NOMO-1 treated with dmso at 0.1 percent for 144 hours (cell line): ENCODE data around the gene C1QTNF12.
"Not testable (repeated sequence)": the region's sequence is repeated elsewhere in the genome, so short reads cannot be mapped to it uniquely, and the experiment has no call there.

Experiments used
- DNase-seq: peaks from one replicate; lab custom pipeline; 2025; ENCODE audit not compliant: unreplicated experiment; lab: John Stamatoyannopoulos, UW

Gene C1QTNF12

DNA sequence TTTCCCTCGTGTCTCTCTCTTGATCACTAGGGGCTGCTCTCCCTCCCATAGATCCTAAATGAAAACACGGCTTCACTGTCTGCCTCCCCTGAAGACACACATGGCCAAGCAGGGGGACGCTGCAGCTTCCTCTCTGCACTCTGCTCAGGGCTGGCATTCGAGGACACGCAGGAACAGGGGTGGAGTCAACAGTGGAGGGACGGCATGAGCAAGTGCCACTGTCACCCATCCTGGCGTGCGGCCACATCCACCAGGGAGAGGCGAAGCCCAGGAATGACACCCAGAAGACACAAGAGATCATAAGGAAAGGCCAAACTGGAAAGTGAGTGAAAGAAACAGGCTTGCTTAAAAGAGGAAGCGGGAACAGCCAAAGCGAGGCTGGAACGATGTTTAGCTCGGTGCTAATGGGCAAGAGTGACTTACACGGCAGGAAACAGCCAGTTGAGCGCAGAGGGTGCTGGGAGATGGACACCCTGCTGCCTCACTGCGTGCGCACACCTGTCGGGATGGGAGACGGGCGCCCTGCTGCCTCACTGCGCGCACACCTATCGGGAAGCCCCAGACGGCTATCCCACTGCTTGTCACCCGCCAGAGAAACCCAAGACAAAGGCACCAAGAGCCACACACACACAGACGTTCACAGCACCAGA lies 13.6 kb upstream of the C1QTNF12 start:
- DNase-seq, result peak; percentile 65

DNA sequence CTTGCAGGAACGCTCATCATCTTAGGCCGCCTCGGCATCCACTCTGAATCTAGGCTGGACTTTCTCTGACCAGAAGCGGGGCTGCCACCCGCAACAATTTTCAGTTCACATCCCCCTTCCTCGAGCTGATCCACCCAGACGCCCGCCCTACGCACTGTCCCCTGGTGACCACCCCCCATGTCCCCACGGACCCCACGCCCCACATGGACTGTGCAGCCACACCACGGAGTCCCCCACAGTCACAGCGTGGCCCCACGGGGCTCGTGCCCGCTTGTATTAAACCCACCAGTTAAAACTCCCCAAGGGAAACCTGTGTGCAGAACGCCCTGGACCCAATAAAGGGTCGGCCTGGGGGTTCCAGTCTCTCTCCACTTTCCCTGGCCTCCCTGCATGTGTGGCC lies 13.0 kb upstream of the C1QTNF12 start:
- DNase-seq, result no peak

GRCh38 chr1:1259119-1259488 lies 12.6 kb upstream of the C1QTNF12 start:
- DNase-seq, result no peak

- no peak for DNase-seq
Measured at GRCh38 chr1:1256956-1257871, 10.7 kb upstream of the C1QTNF12 start.

DNA sequence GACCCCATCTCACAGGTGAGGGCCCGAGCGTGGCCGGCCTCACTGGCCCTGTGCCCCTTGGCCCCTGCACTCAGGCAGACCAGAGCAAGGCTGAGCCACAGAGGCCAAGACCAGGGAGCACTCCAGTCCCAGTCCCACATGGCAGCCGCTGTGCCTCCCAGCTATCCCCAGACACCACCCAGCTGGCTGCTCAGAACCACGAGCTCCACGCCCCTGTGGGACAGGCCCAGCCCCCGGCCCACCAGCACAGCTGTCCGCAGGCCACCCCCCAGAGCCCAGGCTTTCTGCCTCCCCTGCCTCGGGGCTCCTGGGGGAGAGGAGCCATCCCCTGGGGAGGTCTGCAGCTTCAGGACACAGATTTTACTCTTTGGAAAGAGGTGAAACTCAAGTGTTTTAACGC lies 9.1 kb upstream of the C1QTNF12 start:
- no peak for DNase-seq

GRCh38 chr1:1255078-1255477 lies 8.6 kb upstream of the C1QTNF12 start:
- DNase-seq, result no peak

GRCh38 chr1:1254667-1254998 lies 8.1 kb upstream of the C1QTNF12 start:
- no peak for DNase-seq

DNA sequence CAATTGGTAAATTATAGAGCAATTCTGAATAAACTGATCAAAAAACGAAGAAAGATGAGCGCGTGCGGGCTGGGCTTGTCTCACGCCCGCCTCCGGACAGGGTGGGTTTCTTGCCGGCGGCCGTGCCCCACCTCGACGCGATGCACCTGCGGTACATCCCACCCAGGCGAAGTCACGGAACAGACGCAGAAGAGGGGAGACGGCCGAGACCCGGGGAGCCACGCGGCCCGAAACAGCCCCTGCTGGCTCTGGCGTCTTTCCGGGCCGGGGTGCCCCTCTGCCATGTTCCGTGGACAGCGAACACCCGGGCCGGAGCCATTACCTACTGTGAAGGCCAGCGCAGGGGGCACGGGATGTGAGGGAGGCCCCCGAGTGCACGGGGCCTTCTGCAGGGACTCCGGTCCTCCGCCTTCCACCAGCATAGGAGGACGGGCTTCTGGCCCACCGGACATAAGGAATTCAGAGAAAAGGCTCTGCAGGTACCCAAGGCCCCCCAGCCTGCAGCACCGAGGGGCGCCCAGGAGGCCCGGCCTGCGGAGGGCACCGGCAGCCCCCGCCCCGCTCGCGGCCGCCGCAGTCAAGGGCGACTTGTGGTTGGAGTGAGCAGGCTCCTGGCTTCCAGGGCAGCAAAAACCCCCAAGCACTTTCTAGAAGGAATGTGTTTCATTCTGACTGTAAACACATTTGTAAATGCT lies 7.6 kb upstream of the C1QTNF12 start:
- DNase-seq, result no peak

GRCh38 chr1:1253314-1253713 lies 6.8 kb upstream of the C1QTNF12 start:
- DNase-seq, result no peak

- DNase-seq, result no peak
Measured at GRCh38 chr1:1250786-1251284, 4.3 kb upstream of the C1QTNF12 start.

DNA sequence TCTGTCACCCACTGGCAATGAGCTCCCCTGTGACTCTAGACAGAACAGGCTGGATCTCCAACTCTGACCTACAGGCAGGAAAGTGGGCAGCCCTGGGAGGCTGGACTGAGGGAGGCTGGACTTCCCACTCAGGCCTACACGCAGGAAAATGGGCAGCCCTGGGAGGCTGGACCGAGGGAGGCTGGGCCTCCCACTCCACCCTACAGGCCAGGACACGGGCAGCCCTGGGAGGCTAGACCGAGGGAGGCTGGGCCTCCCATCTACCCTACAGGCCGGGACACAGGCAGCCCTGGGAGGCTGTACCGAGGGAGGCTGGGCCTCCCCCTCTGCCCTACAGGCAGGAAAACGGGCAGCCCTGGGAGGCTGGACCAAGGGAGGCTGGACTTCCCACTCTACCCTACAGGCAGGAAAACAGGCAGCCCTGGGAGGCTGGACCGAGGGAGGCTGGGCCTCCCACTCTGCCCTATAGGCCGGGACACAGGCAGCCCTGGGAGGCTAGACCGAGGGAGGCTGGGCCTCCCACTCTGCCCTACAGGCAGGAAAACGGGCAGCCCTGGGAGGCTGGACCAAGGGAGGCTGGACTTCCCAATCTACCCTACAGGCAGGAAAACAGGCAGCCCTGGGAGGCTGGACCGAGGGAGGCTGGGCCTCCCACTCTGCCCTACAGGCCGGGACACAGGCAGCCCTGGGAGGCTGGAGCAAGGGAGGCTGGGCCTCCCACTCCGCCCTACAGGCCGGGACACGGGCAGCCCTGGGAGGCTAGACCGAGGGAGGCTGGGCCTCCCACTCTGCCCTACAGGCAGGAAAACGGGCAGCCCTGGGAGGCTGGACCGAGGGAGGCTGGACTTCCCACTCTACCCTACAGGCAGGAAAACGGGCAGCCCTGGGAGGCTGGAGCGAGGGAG lies 1.7 kb upstream of the C1QTNF12 start:
- not testable (repeated sequence) for DNase-seq

GRCh38 chr1:1247341-1247913 lies 905 bp upstream of the C1QTNF12 start:
- no peak for DNase-seq

GRCh38 chr1:1245817-1246576 lies 525 bp downstream of the C1QTNF12 start:
- DNase-seq, result no peak

- no peak for DNase-seq
Measured at GRCh38 chr1:1245178-1245816, 1.2 kb downstream of the C1QTNF12 start.

DNA sequence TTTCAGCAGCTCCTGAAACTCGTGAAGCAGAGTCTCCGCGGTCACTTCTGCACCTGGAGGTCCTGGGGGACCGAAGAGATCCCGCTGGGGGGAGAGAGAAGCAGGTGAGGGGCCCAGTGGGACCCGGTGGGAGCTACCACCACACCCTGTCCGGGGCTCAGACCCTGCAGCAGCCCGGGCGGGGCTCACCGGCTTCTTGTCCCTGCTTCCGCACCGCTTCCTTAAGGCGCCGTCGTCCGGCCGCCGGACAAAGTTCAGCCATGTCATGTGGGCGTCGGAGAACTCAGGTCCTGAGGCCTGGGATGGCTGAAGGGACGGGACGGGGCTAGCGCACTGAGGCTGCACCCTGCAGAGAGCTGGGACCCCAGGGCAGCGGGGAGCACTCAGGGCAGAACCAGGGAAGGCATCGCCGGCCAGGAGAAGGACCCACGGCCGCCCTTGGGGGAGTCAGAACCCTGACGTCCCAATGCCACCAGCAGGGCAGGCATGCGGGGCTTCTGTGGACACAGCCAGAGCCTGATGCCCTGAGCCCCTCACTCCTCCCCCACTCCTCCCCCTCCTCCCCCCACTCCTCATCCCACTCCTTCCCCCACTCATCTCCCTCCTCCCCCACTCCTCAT lies 2.2 kb downstream of the C1QTNF12 start:
- no peak for DNase-seq

DNA sequence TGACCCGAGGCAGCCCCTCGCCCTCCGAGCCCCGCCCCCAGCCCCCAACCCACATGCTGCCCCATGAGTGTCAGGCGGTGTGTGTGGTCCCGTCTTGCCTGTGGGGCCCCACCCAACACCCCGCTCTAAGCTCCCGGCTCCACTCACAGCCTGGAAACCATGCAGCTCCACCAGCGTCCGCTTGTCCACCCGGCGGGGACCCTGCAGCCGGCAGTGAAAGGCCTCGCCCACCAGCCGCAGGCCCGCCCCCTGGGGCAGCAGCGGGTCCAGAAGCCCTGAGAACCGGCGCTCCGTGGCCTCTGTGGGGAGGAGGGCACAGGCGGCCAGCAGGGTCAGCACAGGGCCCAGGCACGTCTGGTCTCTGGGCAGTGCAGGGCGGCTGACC lies 2.7 kb downstream of the C1QTNF12 start:
- no peak for DNase-seq

DNA sequence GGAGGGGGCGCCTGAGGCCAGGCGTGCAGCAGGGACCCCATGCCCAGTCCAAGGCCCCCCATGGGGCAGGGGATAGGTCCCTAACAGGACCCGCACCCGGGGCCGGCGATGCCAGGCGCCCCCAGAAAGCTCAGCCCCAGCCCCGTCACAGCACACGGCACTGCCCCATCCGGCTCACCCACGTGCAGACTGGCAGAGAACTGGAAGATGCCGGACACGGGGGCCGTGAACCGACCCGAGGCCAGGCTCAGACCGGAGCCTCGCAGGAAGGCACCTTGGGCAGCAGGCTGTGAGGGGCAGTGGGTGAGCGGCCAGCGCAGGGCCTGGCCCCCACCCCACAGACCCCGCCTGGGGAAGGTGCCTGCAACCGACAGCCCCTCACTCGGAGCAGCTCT lies 3.3 kb downstream of the C1QTNF12 start:
- DNase-seq, result no peak

GRCh38 chr1:1242461-1243265 lies 3.9 kb downstream of the C1QTNF12 start:
- DNase-seq, result no peak
